ENCODE results near the gene DLG3.
"Not testable (repeated sequence)": the region's sequence is repeated elsewhere in the genome, so short reads cannot be mapped to it uniquely, and the experiment has no call there.

Gene DLG3

DNA sequence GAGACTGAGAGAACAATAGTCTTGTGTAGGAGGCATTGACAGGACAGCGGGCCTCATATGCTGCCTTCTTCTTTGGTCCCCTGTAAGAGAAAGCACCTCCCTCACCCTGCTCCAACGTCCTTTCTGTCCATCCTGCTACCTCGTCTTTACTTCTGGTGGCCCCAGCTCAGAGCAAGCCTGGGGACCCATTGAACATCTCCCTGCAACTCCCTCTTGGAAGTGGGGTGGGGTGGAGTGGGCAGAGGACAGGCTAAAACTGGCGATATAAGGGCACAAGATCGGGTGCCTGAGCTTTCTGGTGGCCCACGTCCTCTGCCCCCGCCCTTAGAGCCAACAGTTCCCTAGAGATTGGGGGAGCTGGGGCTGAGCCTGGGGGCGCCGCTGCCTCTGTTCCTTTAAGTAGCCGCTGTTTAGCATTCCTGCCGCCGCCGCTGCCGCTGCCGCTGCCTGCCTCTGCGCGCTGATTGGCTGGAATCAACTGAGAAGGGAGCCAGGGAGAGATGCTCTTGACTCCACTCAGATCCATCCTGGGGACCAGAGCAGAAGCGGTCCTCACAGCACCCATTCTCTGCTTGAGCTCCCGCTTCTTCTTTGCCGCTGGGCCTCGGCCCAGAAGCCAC lies at the start of gene DLG3:
Gene DLG3, plus strand, starts transcription at position 510 of the 620 bp plus-strand sequence. CDS start 367 bp downstream, outside the sequence.
- TF ChIP-seq, protein P1, sequence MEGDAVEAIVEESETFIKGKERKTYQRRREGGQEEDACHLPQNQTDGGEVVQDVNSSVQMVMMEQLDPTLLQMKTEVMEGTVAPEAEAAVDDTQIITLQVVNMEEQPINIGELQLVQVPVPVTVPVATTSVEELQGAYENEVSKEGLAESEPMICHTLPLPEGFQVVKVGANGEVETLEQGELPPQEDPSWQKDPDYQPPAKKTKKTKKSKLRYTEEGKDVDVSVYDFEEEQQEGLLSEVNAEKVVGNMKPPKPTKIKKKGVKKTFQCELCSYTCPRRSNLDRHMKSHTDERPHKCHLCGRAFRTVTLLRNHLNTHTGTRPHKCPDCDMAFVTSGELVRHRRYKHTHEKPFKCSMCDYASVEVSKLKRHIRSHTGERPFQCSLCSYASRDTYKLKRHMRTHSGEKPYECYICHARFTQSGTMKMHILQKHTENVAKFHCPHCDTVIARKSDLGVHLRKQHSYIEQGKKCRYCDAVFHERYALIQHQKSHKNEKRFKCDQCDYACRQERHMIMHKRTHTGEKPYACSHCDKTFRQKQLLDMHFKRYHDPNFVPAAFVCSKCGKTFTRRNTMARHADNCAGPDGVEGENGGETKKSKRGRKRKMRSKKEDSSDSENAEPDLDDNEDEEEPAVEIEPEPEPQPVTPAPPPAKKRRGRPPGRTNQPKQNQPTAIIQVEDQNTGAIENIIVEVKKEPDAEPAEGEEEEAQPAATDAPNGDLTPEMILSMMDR (IDR thresholded peaks at IDR 0.05; ENCODE audit: low read depth, low read length, missing control alignments): no peak
- Histone ChIP-seq H3K4me3 (ENCODE audit: low read depth, low read length) (no peak within 1 kb of the TSS), H3K27me3 (replicated peaks) (peaks cover 2% of the 10 kb centered on the region), H3K27ac (no peak within 1 kb of the TSS), H3K36me3 (replicated peaks) (no peaks in the 10 kb centered on the region)
- in situ Hi-C loops (cut with HindIII; ENCODE audit: low pct_ligation_motif_present, low sequenced_read_pairs): no loop called here
- no peak for DNase-seq

DNA sequence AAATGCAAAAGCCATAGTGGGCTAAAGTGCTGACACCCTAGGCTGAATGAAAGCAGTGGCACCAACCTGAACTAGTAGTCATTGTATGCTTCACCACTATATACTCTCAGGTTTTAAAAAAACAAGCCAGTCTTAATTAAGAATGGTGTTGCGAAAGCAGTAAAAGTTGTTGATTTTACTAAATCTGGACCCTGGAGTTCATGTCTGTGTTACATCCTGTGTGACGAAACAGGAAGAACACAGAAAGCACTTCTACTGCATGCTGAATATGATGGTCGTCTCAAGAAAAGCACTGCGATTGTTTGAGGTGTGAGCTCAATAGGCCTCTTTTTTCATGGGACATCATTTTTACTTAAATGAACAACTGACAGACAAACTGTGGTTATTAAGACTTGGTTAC lies 45.7 kb upstream of the DLG3 start:
- H3K27ac ChIP-seq: no peak overlapping the region
- in situ Hi-C loops (cut with HindIII; ENCODE audit: low pct_ligation_motif_present, low sequenced_read_pairs): no loop called here

DNA sequence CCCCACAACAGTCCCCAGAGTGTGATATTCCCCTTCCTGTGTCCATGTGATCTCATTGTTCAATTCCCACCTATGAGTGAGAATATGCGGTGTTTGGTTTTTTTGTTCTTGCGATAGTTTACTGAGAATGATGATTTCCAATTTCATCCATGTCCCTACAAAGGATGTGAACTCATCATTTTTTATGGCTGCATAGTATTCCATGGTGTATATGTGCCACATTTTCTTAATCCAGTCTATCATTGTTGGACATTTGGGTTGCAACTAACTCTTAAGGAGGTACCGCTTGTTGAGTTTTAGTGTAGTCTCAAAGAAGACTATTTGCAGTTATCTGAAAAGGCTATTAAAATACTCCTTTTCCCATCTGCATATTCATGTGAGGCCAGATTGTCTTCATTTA lies 44.5 kb upstream of the DLG3 start:
- H3K4me3 ChIP-seq (ENCODE audit: low read depth, low read length); H3K36me3 ChIP-seq (replicated peaks); H3K27me3 ChIP-seq (replicated peaks); H3K27ac ChIP-seq; in situ Hi-C loops (cut with HindIII; ENCODE audit: low pct_ligation_motif_present, low sequenced_read_pairs); DNase-seq: not testable (repeated sequence)

More for the DNA sequence above, 45.7 kb upstream of the DLG3 start:
- DNase-seq: peak; percentile 3
- TF ChIP-seq, protein P1 (IDR thresholded peaks at IDR 0.05; ENCODE audit: low read depth, low read length, missing control alignments): no peak
- H3K27me3 ChIP-seq (replicated peaks): no peaks in the 10 kb centered on the region
- H3K36me3 ChIP-seq (replicated peaks): no peaks in the 10 kb centered on the region
- no peak overlapping the region for H3K4me3 ChIP-seq (ENCODE audit: low read depth, low read length)

DNA sequence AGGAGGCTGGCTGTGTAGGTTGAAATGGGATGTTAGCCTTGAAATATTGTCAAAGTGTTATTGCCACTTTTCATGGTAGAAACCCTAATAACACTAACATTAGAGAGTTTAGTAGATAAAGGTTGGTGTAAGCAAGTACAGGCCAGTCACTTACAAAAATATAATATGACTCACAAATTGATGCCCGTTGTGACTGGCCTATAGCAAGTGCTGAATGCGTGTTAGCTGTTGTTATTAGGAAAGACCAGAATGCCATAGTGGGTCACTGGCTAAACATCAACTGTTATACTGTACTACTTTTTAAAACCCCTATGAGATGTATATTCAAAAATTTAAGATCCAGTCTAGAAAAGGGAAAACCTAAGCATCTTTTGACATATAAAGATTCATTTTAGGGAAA lies 41.9 kb upstream of the DLG3 start:
- TF ChIP-seq, protein P1 (IDR thresholded peaks at IDR 0.05; ENCODE audit: low read depth, low read length, missing control alignments): no peak
- H3K4me3 ChIP-seq (ENCODE audit: low read depth, low read length): no peak overlapping the region
- no peaks in the 10 kb centered on the region for H3K27me3 ChIP-seq (replicated peaks)
- no peak for DNase-seq
- no peak overlapping the region for H3K27ac ChIP-seq
- no peaks in the 10 kb centered on the region for H3K36me3 ChIP-seq (replicated peaks)
- in situ Hi-C loops (cut with HindIII; ENCODE audit: low pct_ligation_motif_present, low sequenced_read_pairs): no loop called here

DNA sequence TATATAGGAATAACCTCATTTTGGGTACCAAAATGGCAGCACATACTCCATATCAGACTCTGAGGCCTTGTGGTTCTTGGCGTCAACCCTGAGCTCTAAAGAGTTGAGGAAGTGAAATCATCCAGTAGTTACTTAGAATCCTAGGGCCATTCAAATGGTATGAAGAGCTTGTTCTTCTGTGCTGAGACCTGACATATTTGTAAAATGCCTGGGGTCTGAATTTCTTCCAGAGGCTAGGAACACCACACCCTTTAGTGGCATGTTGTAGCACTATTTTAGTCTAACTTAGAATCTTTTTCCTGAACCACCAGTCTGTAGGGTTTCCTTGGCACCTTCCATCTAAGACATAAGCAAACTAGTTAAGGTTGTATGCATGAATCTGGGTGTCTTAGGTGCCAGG lies 39.6 kb upstream of the DLG3 start:
- no peak overlapping the region for H3K27ac ChIP-seq
- in situ Hi-C loops (cut with HindIII; ENCODE audit: low pct_ligation_motif_present, low sequenced_read_pairs): no loop called here
- no peaks in the 10 kb centered on the region for H3K36me3 ChIP-seq (replicated peaks)
- H3K4me3 ChIP-seq (ENCODE audit: low read depth, low read length): no peak overlapping the region
- TF ChIP-seq, protein P1 (IDR thresholded peaks at IDR 0.05; ENCODE audit: low read depth, low read length, missing control alignments): no peak
- no peaks in the 10 kb centered on the region for H3K27me3 ChIP-seq (replicated peaks)
- no peak for DNase-seq

DNA sequence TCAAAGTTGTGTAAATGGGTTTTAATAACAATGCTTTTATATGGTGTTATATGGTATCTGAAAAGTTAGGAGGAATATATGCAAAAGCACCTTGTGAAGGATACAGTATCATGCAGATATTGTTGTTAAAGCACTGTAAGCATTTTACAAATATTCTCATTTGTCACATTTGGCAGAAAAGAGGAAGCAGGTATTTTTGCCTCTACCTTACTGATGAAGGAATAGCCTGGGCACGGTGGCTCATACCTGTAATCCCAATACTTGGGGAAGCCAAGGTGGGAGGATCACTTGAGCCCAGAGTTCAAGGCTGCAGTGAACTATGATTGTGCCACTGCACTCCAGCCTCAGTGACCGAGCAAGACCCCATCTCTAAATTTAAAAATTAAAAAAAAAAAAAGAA lies 33.7 kb upstream of the DLG3 start:
- no peak for DNase-seq
- no peak overlapping the region for H3K4me3 ChIP-seq (ENCODE audit: low read depth, low read length)
- no peaks in the 10 kb centered on the region for H3K36me3 ChIP-seq (replicated peaks)
- no peaks in the 10 kb centered on the region for H3K27me3 ChIP-seq (replicated peaks)
- no peak overlapping the region for H3K27ac ChIP-seq
- TF ChIP-seq, protein P1 (IDR thresholded peaks at IDR 0.05; ENCODE audit: low read depth, low read length, missing control alignments): no peak
- in situ Hi-C loops (cut with HindIII; ENCODE audit: low pct_ligation_motif_present, low sequenced_read_pairs): no loop called here

All from brain microvascular endothelial cell (primary cell).